ENCODE measurements around the gene ZNF580. TPM values are rescaled to one million over a fixed set of nuclear protein-coding genes. Genes with fewer than 3 reads are reported as not detected.

ZNF580 gene
- total RNA-seq, 1 donor = 6.5 TPM

- H3K36me3 ChIP-seq (ENCODE audit: insufficient read depth, low read length) = peaks cover 34% of the 10 kb centered on the region
- no peak overlapping the region for H2AFZ ChIP-seq (ENCODE audit: low read length)
- no peak overlapping the region for H3K4me3 ChIP-seq (ENCODE audit: insufficient read depth, low read length)
- H3K27me3 ChIP-seq (ENCODE audit: insufficient read depth, low read length) = no peaks in the 10 kb centered on the region
- peaks cover 89% of the 10 kb centered on the region for H3K79me2 ChIP-seq (ENCODE audit: insufficient read depth, low read length)
- peaks cover 72% of the 10 kb centered on the region for H4K20me1 ChIP-seq (ENCODE audit: insufficient read depth, low read length)
- no peak overlapping the region for H3K4me2 ChIP-seq (ENCODE audit: insufficient read depth, low read length)
- H3K9me3 ChIP-seq (ENCODE audit: low read depth, low read length) = no peaks in the 10 kb centered on the region
- DNase-seq (ENCODE audit: insufficient read length, low spot score, missing footprints) = peak; percentile 23
- peak overlapping the region; percentile 56 for H3K27ac ChIP-seq (ENCODE audit: low read depth, low read length)
- TF ChIP-seq CTCF (IDR thresholded peaks at IDR 0.05; ENCODE audit: extremely low read depth, low read depth, low read length) = no peak
- H3K4me1 ChIP-seq (ENCODE audit: insufficient read depth, low read length) = peaks cover 30% of the 10 kb centered on the region
Observed at GRCh38 chr19:55658846-55659459, 18.2 kb downstream of the ZNF580 start.

- no peak for TF ChIP-seq CTCF (IDR thresholded peaks at IDR 0.05; ENCODE audit: extremely low read depth, low read depth, low read length)
- Histone ChIP-seq H3K4me1 (ENCODE audit: insufficient read depth, low read length) (peaks cover 30% of the 10 kb centered on the region), H3K27me3 (ENCODE audit: insufficient read depth, low read length) (no peaks in the 10 kb centered on the region), H3K27ac (ENCODE audit: low read depth, low read length) (no peak overlapping the region), H3K4me3 (ENCODE audit: insufficient read depth, low read length) (no peak overlapping the region), H3K4me2 (ENCODE audit: insufficient read depth, low read length) (no peak overlapping the region), H4K20me1 (ENCODE audit: insufficient read depth, low read length) (peaks cover 79% of the 10 kb centered on the region), H3K36me3 (ENCODE audit: insufficient read depth, low read length) (peaks cover 42% of the 10 kb centered on the region), H3K9me3 (ENCODE audit: low read depth, low read length) (no peaks in the 10 kb centered on the region), H2AFZ (ENCODE audit: low read length) (no peak overlapping the region), H3K79me2 (ENCODE audit: insufficient read depth, low read length) (peaks cover 97% of the 10 kb centered on the region)
- DNase-seq (ENCODE audit: insufficient read length, low spot score, missing footprints) = no peak
Observed at GRCh38 chr19:55659822-55660221, 19.0 kb downstream of the ZNF580 start.

- no peak overlapping the region for H3K4me2 ChIP-seq (ENCODE audit: insufficient read depth, low read length)
- no peak overlapping the region for H2AFZ ChIP-seq (ENCODE audit: low read length)
- peaks cover 79% of the 10 kb centered on the region for H4K20me1 ChIP-seq (ENCODE audit: insufficient read depth, low read length)
- H3K36me3 ChIP-seq (ENCODE audit: insufficient read depth, low read length) = peaks cover 45% of the 10 kb centered on the region
- H3K27me3 ChIP-seq (ENCODE audit: insufficient read depth, low read length) = no peaks in the 10 kb centered on the region
- no peak for TF ChIP-seq CTCF (IDR thresholded peaks at IDR 0.05; ENCODE audit: extremely low read depth, low read depth, low read length)
- H3K79me2 ChIP-seq (ENCODE audit: insufficient read depth, low read length) = peaks cover 95% of the 10 kb centered on the region
- peaks cover 30% of the 10 kb centered on the region for H3K4me1 ChIP-seq (ENCODE audit: insufficient read depth, low read length)
- no peaks in the 10 kb centered on the region for H3K9me3 ChIP-seq (ENCODE audit: low read depth, low read length)
- DNase-seq (ENCODE audit: insufficient read length, low spot score, missing footprints) = no peak
- H3K27ac ChIP-seq (ENCODE audit: low read depth, low read length) = no peak overlapping the region
- H3K4me3 ChIP-seq (ENCODE audit: insufficient read depth, low read length) = no peak overlapping the region
Observed at GRCh38 chr19:55660404-55660803, 19.6 kb downstream of the ZNF580 start.

GRCh38 chr19:55660991-55661390 is 20.2 kb downstream of the ZNF580 start:
- no peak overlapping the region for H3K4me2 ChIP-seq (ENCODE audit: insufficient read depth, low read length)

More at GRCh38 chr19:55660991-55661390, 20.2 kb downstream of the ZNF580 start:
- Histone ChIP-seq H2AFZ (ENCODE audit: low read length) (no peak overlapping the region), H3K9me3 (ENCODE audit: low read depth, low read length) (no peaks in the 10 kb centered on the region), H3K27me3 (ENCODE audit: insufficient read depth, low read length) (no peaks in the 10 kb centered on the region), H3K4me3 (ENCODE audit: insufficient read depth, low read length) (no peak overlapping the region), H4K20me1 (ENCODE audit: insufficient read depth, low read length) (peaks cover 77% of the 10 kb centered on the region), H3K4me1 (ENCODE audit: insufficient read depth, low read length) (peaks cover 26% of the 10 kb centered on the region), H3K27ac (ENCODE audit: low read depth, low read length) (no peak overlapping the region), H3K36me3 (ENCODE audit: insufficient read depth, low read length) (peaks cover 48% of the 10 kb centered on the region), H3K79me2 (ENCODE audit: insufficient read depth, low read length) (peaks cover 93% of the 10 kb centered on the region)
- DNase-seq (ENCODE audit: insufficient read length, low spot score, missing footprints) = no peak
- TF ChIP-seq CTCF (IDR thresholded peaks at IDR 0.05; ENCODE audit: extremely low read depth, low read depth, low read length) = no peak
